Measurements from ENCODE around the gene PLCD3.

Gene PLCD3

DNA sequence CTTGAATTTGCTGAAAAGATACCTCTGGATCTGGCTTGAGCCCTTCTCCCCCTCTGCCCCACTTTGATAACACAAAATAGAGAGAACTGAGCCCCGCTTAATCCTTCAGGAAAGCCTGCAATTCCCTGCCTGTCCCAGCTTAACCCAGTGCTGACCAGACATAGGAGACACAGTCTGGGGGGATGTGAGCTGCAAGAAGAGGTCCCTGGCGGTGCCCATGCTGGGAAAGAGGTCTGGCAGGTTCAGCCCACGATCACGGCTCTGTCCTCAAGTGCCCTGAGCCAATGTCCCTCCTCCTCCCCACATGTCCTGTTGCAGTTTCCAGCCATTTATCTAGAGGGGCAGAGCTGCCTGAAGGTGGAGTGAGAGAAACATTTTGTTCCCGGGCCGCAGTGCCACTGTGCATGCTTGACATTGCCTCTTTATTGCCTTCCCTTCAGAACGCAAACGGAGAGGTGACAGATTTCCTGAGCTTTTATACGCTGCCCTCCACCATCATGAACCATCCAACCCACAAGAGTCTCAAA is 29.0 kb downstream of the PLCD3 start:
- no peaks in the 10 kb centered on the region for H3K9me3 ChIP-seq (ENCODE audit: control insufficient read depth, low read length)
- peaks cover 82% of the 10 kb centered on the region for H3K36me3 ChIP-seq (ENCODE audit: control insufficient read depth, insufficient read depth, low read length)
- no peak overlapping the region for H3K4me3 ChIP-seq (ENCODE audit: insufficient read depth, low read depth, low read length, poor library complexity, severe bottlenecking)
- DNase-seq, result no peak
- H3K27me3 ChIP-seq (replicated peaks; ENCODE audit: control insufficient read depth, insufficient read depth, low read length, poor library complexity, severe bottlenecking), result no peaks in the 10 kb centered on the region
- H3K4me1 ChIP-seq (ENCODE audit: control insufficient read depth, insufficient read depth, low read length, poor library complexity, severe bottlenecking), result no peaks in the 10 kb centered on the region
- H3K27ac ChIP-seq (ENCODE audit: insufficient read depth, low read length, poor library complexity, severe bottlenecking), result no peak overlapping the region

DNA sequence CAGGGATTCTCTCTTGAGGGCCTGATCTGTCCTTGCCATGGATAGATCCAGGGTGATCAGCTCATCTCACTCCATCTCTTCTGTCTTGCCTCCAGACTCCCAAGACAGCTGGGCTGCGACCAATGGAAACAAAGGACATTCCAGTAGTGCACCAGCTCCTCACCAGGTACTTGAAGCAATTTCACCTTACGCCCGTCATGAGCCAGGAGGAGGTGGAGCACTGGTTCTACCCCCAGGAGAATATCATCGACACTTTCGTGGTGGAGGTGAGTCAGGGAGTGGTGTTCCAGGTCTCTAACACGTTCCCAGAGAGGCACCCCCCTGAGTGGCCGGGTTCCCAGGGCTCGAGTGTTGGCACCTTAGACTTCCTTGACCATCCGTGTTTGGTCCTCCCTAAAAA is 29.5 kb downstream of the PLCD3 start:
- H3K4me1 ChIP-seq (ENCODE audit: control insufficient read depth, insufficient read depth, low read length, poor library complexity, severe bottlenecking), result no peaks in the 10 kb centered on the region
- H3K27ac ChIP-seq (ENCODE audit: insufficient read depth, low read length, poor library complexity, severe bottlenecking), result no peak overlapping the region
- H3K36me3 ChIP-seq (ENCODE audit: control insufficient read depth, insufficient read depth, low read length), result peaks cover 82% of the 10 kb centered on the region
- no peaks in the 10 kb centered on the region for H3K9me3 ChIP-seq (ENCODE audit: control insufficient read depth, low read length)
- H3K4me3 ChIP-seq (ENCODE audit: insufficient read depth, low read depth, low read length, poor library complexity, severe bottlenecking), result no peak overlapping the region
- no peak for DNase-seq
- H3K27me3 ChIP-seq (replicated peaks; ENCODE audit: control insufficient read depth, insufficient read depth, low read length, poor library complexity, severe bottlenecking), result no peaks in the 10 kb centered on the region

DNA sequence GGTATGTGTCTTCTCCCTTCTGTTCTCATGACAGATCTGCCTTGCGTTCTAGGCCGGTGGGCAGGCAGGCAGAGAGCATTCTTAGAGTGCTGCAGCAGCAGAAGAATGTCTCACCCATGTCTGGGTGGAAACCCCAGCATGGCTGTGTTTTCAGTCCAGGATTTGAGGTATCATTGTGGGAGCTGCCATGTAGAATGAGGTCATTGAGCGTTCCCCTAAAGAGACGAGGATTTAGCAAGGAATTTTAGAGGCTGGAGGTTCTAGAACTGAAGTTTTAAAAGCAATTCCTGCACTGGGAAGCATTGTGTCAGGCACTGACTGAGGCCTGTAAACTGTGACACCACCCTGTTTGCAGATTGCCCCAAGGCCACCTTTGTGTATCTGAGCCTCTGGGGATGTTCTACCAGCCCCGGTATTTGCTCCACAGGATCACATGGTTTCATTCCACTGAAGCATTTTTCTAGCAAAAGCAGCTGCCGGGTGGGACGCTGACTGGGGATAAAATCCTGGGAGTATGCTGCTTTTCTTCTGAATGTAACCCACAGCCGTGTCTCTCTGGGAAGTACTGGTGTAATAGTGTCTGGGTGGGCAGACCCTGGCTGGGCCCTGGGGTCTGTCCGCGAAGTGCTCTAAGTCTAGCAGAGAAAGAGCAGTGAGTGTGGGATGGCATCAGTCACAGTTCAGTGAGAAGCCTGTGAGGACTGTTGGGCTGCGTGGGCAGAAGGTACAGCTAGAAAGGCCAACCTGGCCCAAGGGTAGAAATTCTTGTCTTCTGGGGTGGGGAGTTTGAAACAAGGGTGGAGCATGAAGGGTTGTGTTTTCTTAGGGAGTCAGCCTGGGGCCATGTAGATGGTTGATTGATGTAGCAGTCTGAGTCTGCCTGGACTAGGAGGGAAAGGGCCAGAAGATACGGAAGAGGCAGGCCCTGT is 30.2 kb downstream of the PLCD3 start:
- DNase-seq, result no peak
- Histone ChIP-seq H3K27ac (ENCODE audit: insufficient read depth, low read length, poor library complexity, severe bottlenecking) (no peak overlapping the region), H3K9me3 (ENCODE audit: control insufficient read depth, low read length) (no peaks in the 10 kb centered on the region), H3K27me3 (replicated peaks; ENCODE audit: control insufficient read depth, insufficient read depth, low read length, poor library complexity, severe bottlenecking) (no peaks in the 10 kb centered on the region), H3K4me1 (ENCODE audit: control insufficient read depth, insufficient read depth, low read length, poor library complexity, severe bottlenecking) (no peaks in the 10 kb centered on the region), H3K36me3 (ENCODE audit: control insufficient read depth, insufficient read depth, low read length) (peaks cover 82% of the 10 kb centered on the region), H3K4me3 (ENCODE audit: insufficient read depth, low read depth, low read length, poor library complexity, severe bottlenecking) (no peak overlapping the region)

DNA sequence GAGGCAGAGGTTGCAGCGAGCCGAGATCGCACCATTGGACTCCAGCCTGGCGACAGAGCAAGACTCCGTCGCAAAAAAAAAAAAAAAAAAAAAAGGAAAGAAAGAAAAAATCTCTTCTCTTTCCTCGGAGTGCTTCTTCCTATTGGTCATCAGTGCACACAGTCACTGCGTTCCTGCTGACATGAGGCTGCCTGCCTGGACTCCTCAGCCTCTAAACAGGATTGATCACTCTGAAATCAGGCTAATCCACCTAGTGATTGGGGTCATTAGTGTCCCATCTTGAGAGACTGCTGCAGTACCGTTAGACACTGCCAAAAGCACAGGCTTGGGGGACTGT is 30.8 kb downstream of the PLCD3 start:
- H3K27ac ChIP-seq (ENCODE audit: insufficient read depth, low read length, poor library complexity, severe bottlenecking), result no peak overlapping the region
- no peak for DNase-seq
- H3K9me3 ChIP-seq (ENCODE audit: control insufficient read depth, low read length), result no peaks in the 10 kb centered on the region
- H3K36me3 ChIP-seq (ENCODE audit: control insufficient read depth, insufficient read depth, low read length), result peaks cover 84% of the 10 kb centered on the region
- H3K4me3 ChIP-seq (ENCODE audit: insufficient read depth, low read depth, low read length, poor library complexity, severe bottlenecking), result no peak overlapping the region
- no peaks in the 10 kb centered on the region for H3K4me1 ChIP-seq (ENCODE audit: control insufficient read depth, insufficient read depth, low read length, poor library complexity, severe bottlenecking)
- H3K27me3 ChIP-seq (replicated peaks; ENCODE audit: control insufficient read depth, insufficient read depth, low read length, poor library complexity, severe bottlenecking), result no peaks in the 10 kb centered on the region

DNA sequence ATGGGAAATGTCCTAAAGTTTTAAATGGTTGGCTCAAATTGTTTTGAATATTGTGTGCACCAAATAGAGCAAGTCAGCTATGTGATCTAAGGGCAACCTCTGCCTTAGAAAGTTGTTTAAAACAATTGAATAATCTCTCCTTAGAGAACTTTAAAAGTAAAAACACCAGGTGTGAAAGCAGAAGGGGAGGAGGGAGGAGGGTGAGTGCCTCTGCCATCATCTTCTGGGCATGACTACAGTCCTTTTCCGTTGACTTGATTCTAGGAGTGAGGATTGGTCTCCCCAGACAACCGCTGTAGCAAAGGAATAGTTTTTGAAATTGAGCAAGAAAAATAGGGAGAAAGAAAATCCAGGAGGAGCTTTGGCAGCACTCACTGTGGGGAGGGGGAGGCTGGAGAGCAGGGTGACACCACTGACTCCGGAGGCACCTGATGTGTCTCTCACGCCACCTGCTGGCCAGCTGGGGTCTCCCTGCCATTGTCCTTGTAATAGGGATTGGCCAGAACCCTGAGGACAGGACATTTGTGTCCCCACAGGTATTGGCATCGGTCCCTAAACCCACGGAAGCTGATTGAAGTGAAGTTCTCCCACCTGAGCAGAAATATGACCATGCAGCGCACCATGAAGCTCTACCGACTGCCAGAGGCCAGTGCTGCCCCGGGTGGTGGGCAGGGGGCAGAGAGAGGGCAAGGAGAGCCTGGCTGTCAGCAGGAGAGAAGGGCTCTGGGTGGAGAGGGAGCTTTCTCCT is 33.3 kb downstream of the PLCD3 start:
- H3K4me3 ChIP-seq (ENCODE audit: insufficient read depth, low read depth, low read length, poor library complexity, severe bottlenecking), result no peak overlapping the region
- H3K36me3 ChIP-seq (ENCODE audit: control insufficient read depth, insufficient read depth, low read length), result peaks cover 74% of the 10 kb centered on the region
- no peak overlapping the region for H3K27ac ChIP-seq (ENCODE audit: insufficient read depth, low read length, poor library complexity, severe bottlenecking)
- no peaks in the 10 kb centered on the region for H3K9me3 ChIP-seq (ENCODE audit: control insufficient read depth, low read length)
- no peaks in the 10 kb centered on the region for H3K27me3 ChIP-seq (replicated peaks; ENCODE audit: control insufficient read depth, insufficient read depth, low read length, poor library complexity, severe bottlenecking)
- H3K4me1 ChIP-seq (ENCODE audit: control insufficient read depth, insufficient read depth, low read length, poor library complexity, severe bottlenecking), result no peaks in the 10 kb centered on the region
- DNase-seq, result peak; percentile 26 to 56 (median 51)

- Histone ChIP-seq H3K36me3 (ENCODE audit: control insufficient read depth, insufficient read depth, low read length) (peaks cover 74% of the 10 kb centered on the region), H3K4me1 (ENCODE audit: control insufficient read depth, insufficient read depth, low read length, poor library complexity, severe bottlenecking) (no peaks in the 10 kb centered on the region), H3K27ac (ENCODE audit: insufficient read depth, low read length, poor library complexity, severe bottlenecking) (no peak overlapping the region), H3K27me3 (replicated peaks; ENCODE audit: control insufficient read depth, insufficient read depth, low read length, poor library complexity, severe bottlenecking) (no peaks in the 10 kb centered on the region), H3K4me3 (ENCODE audit: insufficient read depth, low read depth, low read length, poor library complexity, severe bottlenecking) (no peak overlapping the region), H3K9me3 (ENCODE audit: control insufficient read depth, low read length) (no peaks in the 10 kb centered on the region)
- no peak for DNase-seq
These were observed 34.0 kb downstream of the PLCD3 start for GRCh38 chr17:45098081-45098868.

DNA sequence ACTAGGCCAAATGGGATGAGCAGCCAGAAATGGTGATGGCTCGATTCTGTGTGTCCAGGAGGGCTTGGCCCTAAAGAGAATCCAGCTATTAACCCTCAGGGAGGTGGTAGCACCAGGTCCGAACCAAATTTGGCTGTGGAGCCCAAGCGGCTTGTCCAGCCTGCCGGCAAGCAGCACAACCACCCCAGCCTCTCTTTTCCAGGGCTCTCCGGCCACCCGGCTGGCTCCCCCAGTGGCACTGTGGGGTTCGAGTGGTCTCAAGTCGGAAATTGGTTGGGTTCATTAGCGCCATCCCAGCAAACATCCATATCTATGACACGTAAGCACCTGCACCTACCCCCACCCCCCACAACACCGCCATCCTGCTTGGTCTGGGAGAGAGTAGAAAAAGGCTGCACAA is 35.4 kb downstream of the PLCD3 start:
- H3K27ac ChIP-seq (ENCODE audit: insufficient read depth, low read length, poor library complexity, severe bottlenecking), result no peak overlapping the region
- H3K36me3 ChIP-seq (ENCODE audit: control insufficient read depth, insufficient read depth, low read length), result peaks cover 69% of the 10 kb centered on the region
- no peaks in the 10 kb centered on the region for H3K9me3 ChIP-seq (ENCODE audit: control insufficient read depth, low read length)
- no peak overlapping the region for H3K4me3 ChIP-seq (ENCODE audit: insufficient read depth, low read depth, low read length, poor library complexity, severe bottlenecking)
- no peaks in the 10 kb centered on the region for H3K4me1 ChIP-seq (ENCODE audit: control insufficient read depth, insufficient read depth, low read length, poor library complexity, severe bottlenecking)
- no peaks in the 10 kb centered on the region for H3K27me3 ChIP-seq (replicated peaks; ENCODE audit: control insufficient read depth, insufficient read depth, low read length, poor library complexity, severe bottlenecking)
- DNase-seq, result no peak

GRCh38 chr17:45096141-45096540 is 36.2 kb downstream of the PLCD3 start:
- Histone ChIP-seq H3K4me3 (ENCODE audit: insufficient read depth, low read depth, low read length, poor library complexity, severe bottlenecking) (no peak overlapping the region), H3K4me1 (ENCODE audit: control insufficient read depth, insufficient read depth, low read length, poor library complexity, severe bottlenecking) (no peaks in the 10 kb centered on the region), H3K36me3 (ENCODE audit: control insufficient read depth, insufficient read depth, low read length) (peaks cover 70% of the 10 kb centered on the region), H3K9me3 (ENCODE audit: control insufficient read depth, low read length) (no peaks in the 10 kb centered on the region), H3K27me3 (replicated peaks; ENCODE audit: control insufficient read depth, insufficient read depth, low read length, poor library complexity, severe bottlenecking) (no peaks in the 10 kb centered on the region), H3K27ac (ENCODE audit: insufficient read depth, low read length, poor library complexity, severe bottlenecking) (no peak overlapping the region)
- no peak for DNase-seq

- Histone ChIP-seq H3K27me3 (replicated peaks; ENCODE audit: control insufficient read depth, insufficient read depth, low read length, poor library complexity, severe bottlenecking) (no peaks in the 10 kb centered on the region), H3K36me3 (ENCODE audit: control insufficient read depth, insufficient read depth, low read length) (peaks cover 77% of the 10 kb centered on the region), H3K9me3 (ENCODE audit: control insufficient read depth, low read length) (no peaks in the 10 kb centered on the region), H3K4me1 (ENCODE audit: control insufficient read depth, insufficient read depth, low read length, poor library complexity, severe bottlenecking) (no peaks in the 10 kb centered on the region), H3K4me3 (ENCODE audit: insufficient read depth, low read depth, low read length, poor library complexity, severe bottlenecking) (no peak overlapping the region), H3K27ac (ENCODE audit: insufficient read depth, low read length, poor library complexity, severe bottlenecking) (no peak overlapping the region)
- no peak for DNase-seq
These were observed 38.7 kb downstream of the PLCD3 start for GRCh38 chr17:45093444-45094110.

Data from effector memory CD4-positive, alpha-beta T cell (primary cell).